DMS 273 (cell line): ENCODE measurements around the gene H19.

Experiments used
- DNase-seq: peaks from one replicate; lab custom pipeline; 2025; ENCODE audit not compliant: unreplicated experiment; lab: John Stamatoyannopoulos, UW

H19 gene

DNA sequence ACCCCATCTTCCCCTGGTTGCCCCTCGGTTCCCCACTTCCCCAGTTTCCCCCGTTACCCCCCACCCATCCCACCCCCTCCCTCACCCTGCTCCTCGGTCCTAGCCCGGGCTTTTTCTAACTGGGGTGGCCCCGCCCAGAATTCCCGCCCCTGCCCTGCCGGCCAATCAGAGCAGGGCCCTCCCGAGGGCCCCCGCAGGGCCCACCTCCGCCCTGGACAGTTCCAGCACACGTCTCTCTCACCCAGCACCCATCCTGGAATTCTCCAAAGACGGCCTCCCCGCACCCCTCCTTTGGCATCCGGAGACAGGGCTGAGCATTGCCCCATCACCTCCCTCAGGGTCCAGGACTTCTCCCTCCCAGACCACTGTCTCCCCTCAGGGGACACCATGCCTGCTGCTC lies at the start of gene H19:
H19 (minus strand) TSS at position 88 of the 400 bp plus-strand sequence.
- no peak for DNase-seq

DNA sequence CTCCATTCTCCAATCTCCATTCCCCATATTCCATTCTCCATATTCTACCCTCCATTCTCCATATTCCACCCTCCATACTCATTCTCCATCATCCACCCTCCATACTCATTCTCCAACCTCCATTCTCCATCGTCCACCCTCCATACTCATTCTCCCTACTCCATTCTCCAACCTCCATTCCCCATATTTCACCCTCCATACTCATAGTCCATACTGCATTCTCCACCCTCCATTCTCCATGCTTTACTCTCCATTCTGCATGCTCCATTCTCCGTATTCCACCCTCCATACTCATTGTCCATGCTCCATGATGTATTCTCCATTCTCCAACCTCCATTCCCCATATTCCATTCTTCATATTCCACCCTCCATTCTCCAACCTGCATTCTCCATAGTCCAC lies 44.3 kb upstream of the H19 start:
- DNase-seq, result no peak

DNA sequence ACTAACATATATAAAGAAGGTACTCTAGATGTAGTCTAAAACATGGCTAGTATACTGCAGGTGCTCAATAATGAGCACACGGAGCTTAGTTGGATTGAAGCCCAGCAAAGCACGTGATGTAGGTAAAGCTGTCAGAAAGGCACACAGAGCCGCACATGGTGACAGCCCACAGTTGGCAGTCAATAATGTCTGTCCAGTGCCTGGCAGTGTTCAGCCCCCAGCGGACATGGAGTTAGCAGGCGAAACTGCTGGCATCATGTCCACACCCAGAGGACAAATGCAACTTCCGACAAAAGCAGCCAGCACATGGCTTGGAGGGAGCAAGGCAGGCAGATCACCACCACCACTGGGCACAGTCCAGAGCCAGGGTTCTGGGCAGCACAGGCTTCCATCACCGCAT lies 43.5 kb upstream of the H19 start:
- DNase-seq, result no peak

DNA sequence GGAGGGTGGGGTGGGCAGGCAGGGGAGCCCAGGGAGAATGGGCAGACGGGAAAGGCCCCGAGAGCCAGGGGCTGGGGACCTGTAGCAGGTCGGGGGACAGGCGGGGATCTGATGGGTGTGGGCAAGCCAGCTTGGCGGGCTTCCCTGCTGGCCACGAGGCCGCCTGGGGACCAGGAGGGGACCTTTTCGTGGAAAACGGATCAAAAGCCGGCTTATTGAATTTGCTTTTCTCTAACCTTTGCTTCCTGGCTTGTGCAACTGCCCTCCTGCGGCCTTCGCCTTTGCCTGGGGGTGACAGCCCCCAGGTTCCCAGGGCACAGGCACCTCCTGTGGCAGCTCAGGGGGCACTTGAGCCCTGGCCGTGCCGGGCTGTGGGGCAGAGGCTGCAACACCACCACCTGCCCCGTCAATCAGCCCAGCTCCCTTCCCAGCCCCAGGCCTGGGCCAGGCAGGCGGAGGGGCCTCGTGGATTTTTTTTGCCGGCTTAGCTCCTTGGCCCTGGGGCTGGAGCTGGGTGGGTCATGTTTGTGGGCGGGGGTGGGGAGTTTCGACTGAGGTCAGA lies 41.6 kb upstream of the H19 start:
- no peak for DNase-seq

DNA sequence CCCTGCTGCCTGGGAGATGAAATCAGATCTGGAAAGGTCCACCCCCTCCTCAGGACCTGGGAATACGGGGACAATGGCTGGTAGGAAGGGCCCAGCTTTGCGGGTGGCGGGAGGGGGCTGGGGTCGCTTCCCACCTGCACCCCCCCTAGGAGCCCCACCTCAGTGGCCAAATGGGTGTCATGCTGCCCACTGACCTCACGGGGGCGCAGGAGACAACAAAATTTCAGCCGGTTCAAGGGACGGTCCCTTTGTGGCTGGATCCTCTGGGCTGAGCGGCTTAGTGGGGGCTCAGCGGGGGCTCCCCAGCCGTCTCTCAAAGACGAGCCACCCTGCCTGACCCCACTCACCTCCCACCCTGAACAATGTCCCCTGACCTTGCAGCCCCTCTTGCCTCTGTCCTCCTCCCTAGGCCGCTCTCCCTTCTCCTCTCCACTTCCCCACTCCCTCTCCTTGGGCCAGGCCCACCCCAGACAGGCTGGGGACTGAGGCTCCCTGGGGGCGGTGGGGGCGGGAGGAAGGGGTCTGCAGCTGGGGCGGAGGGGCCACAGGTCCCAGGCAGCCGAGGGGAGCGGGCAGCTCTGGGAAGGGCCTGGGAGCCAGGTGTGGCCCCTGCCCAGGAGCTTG lies 39.3 kb upstream of the H19 start:
- no peak for DNase-seq

DNA sequence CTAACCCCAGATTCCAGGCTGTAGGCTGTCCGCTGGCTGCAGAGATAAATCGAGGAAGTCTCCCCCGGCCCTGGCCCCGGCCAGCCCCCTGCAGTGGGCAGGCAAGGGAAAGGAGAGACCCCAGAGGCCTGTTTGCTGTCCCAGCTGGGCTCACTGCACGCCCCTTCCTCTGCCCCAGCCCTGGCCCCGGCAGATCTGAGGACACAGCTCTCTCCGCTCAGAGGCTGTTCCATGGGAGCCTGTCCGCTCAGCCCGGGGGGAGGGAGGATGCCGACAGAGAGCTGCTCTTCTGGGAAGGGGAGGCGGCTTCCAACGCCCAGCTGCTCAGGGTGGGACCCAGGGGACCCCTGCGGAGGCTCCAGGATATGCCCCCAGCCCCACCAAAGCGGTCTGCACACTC lies 37.7 kb upstream of the H19 start:
- no peak for DNase-seq

DNA sequence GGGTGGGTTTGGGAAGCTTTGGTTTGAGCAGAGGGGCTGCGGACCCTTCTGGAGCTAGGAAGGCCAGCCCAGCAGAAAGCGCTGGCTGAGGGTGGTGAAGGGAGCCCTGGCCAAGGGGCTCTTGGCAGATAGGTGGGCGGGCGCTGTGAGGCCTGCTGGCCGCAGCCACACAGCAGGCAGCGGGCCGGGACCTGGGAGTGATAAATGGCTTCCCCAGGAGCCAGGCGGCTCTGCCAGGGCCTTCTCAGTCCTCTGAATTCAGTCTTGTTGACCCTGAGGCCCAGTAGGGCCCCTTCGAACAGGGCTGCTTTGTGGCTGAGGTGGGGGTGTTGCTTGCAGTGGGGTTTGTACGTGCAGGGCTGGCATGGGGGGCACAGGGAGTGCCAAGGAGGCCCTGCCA lies 33.4 kb upstream of the H19 start:
- no peak for DNase-seq

DNA sequence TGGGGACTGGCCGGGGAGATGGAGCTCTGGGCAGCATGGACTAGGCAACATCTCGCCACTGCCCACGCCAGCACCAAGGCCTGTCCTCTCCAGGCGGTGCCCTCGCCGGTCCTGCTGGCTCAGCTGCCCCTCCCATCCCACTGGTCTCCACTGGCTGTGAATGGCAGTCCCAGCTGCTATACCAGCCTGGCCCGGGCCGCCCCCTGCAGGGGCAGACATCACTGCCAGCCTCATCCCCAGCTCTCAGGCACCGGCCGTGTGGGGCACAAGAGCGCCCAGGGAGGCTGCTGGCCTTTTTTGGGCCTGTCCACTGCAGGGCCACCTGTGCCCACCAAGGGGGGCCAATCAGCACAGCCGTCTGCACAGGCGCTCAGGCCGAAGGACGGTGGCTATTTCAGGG lies 30.1 kb upstream of the H19 start:
- DNase-seq, result no peak

DNA sequence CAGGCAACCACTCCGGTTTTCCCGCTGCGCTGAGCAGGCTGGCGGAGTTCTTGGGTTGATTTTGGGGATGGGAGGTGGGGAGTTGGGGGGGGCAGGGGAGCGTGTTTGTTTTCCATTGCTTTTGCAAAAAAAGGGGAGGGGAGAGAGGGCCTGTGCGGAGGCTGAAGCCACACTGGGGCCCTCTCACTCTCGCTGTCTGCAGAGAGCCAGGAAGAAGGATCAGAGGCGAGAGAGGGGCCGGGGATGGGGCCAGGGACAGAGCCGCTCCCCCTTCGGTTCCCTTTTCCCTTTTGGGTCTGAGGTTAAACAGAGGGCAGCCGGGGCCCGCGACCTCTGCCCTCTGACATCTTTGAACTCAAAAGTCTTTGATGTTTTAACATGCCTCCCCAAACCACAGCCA lies 17.4 kb upstream of the H19 start:
- DNase-seq, result no peak

DNA sequence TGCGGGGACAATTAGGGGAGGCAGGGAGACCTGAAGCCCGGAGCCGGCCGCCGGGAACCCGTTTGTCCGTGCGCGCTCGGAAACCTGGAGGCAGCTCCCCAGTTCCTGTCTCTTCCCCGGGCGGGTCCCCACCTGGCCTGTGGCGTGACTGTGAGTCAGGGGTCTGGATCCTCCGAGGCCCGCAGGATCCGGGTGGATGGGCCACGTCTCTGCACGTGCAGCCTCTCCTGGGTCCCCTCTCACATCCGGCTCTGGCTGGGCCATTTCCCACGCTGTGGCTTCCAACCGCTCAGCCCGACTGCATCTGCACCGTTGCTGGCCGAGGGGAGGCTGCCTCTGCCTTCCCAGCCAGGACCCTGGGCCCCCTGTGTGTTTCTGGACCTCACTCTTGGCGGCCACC lies 14.8 kb upstream of the H19 start:
- no peak for DNase-seq

DNA sequence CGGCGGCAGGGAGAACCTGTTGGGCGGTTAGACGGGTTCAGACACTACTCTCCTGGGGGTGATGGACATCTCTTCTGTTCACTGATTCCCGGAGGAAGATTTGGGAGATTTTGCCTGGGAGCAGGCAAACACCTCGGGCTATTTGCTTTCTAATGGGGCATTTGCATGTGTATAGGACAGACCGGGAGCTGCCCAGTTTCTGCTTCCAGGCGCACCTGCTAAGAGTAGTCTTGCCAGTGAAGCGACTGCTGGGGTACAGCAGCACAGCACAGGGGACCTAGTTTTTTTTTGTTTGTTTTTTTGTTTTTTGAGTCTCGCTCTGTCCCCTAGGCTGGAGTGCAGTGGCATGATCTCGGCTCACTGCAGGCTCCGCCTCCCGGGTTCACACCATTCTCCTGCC lies 6.8 kb upstream of the H19 start:
- no peak for DNase-seq

DNA sequence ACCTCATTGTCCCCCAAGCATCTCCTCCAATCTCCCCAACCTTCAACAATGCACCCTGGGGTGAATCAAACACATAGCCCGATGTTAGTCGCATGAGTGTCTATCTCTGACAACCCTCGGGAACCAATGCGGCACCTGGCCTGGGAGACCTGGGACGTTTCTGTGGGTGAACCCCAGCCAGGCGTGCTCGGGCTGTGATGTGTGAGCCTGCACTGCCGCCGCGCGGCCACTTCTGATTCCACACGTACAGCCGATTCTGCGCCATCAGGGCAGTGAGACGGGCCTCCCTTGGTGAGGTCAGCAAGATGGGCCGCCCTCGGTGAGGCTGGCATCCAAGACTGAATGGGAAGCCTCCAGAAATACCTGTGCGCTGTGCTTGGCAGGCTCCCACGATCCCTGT lies 5.2 kb upstream of the H19 start:
- no peak for DNase-seq

DNA sequence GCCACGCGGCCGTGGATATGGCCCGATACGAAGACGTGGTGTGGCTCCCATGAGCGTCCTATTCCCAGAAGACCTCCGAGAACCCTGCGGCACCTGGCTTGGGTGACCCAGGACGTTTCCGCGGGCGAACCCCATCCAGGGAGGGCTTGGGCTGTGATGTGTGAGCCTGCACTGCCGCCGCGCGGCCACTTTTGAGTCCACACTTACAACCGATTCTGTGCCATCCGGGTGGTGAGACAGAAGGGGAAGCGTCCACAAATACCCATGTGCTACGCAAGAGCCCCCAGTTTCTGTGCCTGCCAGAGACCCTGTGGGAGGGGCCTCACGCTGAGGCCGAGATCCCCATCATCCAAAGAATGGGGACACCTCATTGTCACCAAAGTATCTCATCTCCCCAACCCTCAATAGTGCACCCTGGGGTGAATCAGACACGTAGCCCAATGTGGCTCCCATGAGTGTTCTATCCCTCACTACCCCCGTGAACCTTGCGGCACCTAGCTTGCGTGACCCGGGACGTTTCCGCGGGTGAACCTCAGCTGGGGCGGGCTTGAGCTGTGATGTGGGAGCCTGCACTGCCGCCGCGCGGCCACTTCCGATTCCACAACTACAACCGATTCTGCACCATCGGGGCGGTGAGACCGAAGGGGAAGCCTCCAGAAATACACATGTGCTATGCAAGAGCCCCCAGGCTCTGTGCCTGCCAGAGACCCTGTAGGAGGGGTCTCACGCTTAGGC lies 4.6 kb upstream of the H19 start:
- DNase-seq, result no peak

DNA sequence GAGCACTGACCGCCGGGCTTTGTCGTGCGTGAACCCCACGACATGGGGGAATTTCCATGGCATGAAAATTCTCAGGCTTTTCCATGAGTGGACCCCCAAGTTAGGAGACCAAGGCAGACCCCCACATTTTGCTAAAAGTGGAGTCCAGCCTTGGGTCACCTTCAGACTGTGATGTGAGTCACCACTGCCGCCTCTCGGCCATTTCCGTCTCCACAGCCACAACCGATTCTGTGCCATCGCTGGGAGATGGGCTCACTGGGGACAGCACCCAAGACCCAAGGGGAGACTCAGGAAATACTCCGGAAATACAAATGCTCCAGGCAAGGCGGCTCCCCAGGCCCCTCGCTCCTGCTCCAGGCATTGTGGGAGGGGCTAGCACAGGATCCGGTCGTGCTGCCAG lies 1.2 kb upstream of the H19 start:
- DNase-seq, result no peak

DNA sequence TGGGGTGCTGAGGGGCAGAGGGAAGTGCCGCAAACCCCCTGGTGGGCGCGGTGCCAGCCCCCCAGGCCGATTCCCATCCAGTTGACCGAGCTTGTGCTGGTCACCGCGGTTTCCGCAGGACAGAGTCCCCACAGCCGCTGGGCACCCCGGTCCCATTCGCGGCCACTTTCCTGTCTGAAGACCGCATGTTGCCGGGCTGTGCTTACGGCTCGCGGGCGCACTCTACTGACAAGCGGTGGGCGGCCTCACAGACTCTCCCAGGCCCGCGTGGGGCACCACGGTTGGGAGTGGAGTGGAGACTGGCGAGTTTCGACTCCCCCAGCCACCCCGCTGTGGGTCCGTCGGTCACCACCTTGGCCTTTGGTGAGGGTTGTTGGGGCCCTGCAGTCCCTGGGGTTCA lies 648 bp upstream of the H19 start:
- no peak for DNase-seq

DNA sequence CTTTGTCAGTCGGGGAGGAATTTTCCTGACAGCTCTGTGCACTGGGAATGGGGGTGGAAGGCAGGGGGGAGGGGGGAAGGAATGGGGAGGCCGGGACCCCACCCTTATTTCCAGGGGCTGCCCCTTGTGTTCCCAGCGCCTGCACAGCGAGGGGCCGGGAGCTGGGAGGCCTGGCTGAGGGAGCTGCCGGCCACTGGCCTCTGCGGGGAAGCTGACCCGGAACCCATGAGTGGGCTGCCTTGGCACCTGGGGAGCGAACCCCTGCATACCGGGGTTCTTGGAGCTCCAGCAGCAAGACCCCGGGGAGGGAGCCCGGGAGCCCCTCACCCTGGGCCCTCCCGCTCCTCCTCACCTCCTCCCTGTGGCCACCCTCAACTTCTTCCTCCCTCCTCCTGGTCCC lies 3.5 kb downstream of the H19 start:
- DNase-seq, result no peak

DNA sequence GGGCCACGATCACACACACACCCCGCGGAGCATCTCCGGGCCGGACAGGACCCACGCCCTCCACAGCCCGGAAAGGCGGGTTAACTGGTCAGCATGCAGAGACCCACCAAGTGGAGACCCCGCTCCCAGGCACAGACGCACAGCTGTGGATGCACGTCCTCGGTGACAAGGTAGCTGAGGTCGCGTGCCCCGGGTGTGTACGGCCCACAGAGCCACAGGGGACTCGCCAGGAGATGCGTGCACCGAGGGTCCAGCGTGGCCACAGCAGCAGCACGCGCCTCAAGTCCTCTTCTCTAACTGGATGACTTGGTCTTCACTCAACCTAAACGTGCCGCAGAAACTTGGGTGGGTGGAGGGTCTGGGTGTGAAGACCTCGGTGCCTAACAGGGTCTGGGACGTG lies 5.5 kb downstream of the H19 start:
- DNase-seq, result no peak

DNA sequence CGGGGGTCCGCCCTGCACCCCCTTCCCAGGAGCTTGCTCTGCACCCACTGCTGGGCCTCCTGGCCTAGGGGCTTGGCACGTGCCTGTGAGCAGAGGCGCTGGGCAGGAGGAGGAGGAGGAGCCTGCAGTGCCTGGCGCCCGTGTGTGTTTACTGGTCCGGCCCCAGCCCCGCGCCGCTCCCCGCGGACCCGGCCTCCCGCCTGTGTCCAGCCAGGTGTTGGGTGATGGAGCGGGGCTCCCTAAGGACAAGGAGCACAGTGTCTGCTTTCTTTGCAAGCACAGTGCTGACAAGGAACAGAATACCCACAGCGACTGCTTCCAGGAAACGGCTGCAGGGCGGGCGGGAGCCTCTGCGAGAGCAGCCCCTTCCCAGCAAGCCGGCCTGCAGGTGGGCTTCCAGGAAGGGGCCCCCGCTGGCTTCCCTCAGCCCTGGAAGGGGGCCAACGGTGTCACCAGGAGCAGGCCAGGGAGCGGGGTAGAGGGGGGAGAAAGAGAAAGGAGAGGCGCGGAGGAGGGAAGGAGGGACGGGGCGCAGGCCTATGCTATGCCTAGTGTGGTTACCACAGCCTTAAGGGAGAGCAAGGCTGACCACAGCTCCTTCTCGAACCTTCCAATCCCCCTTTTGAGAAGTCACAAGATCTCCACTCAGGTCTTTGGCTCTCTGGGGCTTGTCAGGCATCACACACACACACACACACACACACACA lies 6.6 kb downstream of the H19 start:
- DNase-seq, result no peak

DNA sequence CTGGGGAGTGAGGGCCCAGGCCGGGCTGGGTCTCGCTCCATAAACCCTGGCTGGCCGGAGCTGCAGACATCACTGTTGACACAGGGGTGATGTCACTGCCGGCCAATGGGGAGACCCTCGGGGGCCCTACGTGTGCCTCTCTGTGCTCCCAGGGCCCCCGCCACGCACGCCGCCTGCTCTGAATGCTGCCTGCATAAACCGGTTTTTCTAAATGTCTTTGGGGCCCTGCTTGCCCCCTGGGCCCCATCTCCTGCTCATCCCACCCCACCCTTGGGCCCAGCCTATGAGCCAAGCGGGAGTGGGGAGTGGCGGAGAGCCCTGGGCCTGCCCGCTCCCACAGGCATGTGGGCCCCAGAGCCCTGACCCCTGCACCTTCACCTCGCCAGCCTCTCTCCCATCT lies 7.7 kb downstream of the H19 start:
- no peak for DNase-seq

DNA sequence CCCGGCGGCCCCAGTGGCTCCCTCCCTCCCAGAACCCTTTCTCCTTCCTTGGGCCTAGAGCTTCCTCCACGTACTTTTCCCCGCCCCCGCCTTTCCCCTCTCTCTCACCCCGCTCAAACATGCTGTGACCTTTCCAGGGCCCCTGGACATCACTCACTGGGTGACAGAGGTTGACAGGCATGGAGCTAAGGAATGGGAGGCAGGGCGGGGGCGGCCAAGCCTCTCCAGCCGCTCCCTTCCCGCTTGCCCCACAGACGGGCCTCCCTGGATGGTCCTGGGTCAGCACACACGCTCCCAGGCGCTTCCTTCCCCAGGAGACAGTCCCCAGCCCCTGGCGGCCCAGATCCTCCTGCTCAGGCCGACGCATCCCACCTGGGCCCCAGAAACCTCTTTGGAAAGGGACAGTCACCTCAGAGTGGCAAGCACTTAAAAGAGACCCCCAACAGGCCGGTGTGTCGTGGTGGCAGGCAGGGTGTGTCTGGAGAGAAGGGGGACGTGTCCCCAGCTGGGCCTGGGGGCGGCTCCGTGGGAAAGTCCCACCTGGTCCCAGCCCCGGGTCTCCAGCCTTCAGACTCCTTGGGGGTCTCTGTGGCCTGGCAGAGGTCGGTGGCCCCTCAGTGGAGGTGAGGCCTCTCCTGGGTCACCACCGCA lies 8.8 kb downstream of the H19 start:
- DNase-seq, result no peak

DNA sequence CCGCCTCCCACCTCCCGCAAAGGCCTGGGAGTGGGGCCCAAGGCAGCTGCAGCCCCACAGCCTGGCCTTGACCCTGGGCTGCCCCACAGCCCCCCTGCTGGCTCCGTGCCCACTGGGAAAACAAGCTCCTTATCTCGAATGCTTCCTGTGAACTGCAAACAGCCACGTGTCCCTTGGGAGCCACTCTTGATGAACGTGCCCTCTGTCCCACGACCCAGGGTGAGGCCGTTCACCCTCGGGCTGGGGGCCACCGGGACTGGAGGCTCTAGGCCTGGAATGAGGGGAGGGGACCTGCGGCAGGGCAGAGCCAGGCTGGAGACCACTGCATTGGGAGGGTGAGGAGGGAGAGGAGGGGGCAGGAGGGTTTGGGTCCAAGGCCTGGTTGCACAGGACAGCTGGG lies 9.5 kb downstream of the H19 start:
- no peak for DNase-seq

DNA sequence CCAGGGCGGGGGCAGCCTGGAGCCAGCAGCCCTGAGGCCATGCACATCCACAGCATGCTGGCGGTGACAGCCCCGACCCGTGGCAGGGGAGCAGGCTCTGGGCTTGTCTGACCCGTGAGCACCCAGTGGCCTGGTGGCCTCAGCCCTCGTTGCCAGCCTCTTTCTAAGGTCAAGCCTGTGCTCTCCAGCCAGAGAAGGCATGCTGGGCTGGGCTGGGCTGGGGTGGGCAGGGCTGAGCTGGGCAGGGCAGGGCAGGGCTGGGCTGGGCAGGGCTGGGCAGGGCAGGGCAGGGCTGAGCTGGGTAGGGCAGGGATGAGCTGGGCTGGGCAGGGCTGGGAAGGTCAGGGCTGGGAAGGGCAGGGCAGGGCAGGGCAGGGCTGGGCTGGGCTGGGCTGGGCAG lies 10.6 kb downstream of the H19 start:
- DNase-seq, result no peak
